ENCODE results near the gene WIPI1. TPM values are rescaled to one million over a fixed set of nuclear protein-coding genes. Genes with fewer than 3 reads are reported as not detected.

The WIPI1 gene
- total RNA-seq, 1 experiment from 2014 or later, result 0.43 TPM

DNA sequence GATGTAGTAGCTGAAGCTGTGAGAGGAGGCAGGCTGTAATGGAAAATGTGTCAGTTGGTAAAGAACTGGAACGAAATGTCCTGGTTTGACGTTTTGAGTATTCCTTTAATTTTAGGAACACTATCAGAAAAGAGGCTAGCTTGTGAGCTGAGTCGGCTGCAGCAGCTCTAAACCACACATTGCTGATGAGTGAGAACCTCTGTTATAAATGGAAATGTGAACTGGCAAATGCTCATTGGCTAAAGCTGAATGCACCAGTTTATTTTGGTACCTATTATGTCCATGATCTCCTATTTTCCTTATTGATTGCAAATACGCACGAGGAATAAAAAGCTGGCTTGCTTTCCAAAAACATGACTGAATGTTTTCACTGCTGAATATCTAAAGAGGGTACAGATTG, 11.0 kb upstream of the WIPI1 start:
- no peaks in the 10 kb centered on the region for H3K9me3 ChIP-seq (ENCODE audit: low read depth, low read length, poor library complexity, severe bottlenecking)
- H3K36me3 ChIP-seq (ENCODE audit: insufficient read depth, low read length, poor library complexity, severe bottlenecking), result no peaks in the 10 kb centered on the region
- no peak for DNase-seq (ENCODE audit: low spot score)
- H3K27me3 ChIP-seq (replicated peaks; ENCODE audit: insufficient read depth, low read depth, low read length, poor library complexity), result no peaks in the 10 kb centered on the region
- no peaks in the 10 kb centered on the region for H3K4me1 ChIP-seq (ENCODE audit: insufficient read depth, low read length, poor library complexity, severe bottlenecking)
- BruUV-seq (replicated peaks), result no TSS peak
- no peak overlapping the region for H3K27ac ChIP-seq (ENCODE audit: low read depth, low read length, poor library complexity, severe bottlenecking)
- intact Hi-C loops (cut with micrococcal nuclease; ENCODE audit: unreplicated experiment), result loop anchor here (5.0 kb wide), 1 partner anchor 294 kb away; no protein-coding TSS in a partner anchor
- no peak overlapping the region for H3K4me3 ChIP-seq (ENCODE audit: low read depth, low read length, poor library complexity, severe bottlenecking)
- ChIA-PET POLR2A (ENCODE audit: low non-redundant PET) (interaction anchor here (0.6 kb wide), 1 partner anchor 1709 kb away, joined by 9 read pairs; no protein-coding TSS in a partner anchor), CTCF (no interaction called here)
- TF ChIP-seq, protein P1, sequence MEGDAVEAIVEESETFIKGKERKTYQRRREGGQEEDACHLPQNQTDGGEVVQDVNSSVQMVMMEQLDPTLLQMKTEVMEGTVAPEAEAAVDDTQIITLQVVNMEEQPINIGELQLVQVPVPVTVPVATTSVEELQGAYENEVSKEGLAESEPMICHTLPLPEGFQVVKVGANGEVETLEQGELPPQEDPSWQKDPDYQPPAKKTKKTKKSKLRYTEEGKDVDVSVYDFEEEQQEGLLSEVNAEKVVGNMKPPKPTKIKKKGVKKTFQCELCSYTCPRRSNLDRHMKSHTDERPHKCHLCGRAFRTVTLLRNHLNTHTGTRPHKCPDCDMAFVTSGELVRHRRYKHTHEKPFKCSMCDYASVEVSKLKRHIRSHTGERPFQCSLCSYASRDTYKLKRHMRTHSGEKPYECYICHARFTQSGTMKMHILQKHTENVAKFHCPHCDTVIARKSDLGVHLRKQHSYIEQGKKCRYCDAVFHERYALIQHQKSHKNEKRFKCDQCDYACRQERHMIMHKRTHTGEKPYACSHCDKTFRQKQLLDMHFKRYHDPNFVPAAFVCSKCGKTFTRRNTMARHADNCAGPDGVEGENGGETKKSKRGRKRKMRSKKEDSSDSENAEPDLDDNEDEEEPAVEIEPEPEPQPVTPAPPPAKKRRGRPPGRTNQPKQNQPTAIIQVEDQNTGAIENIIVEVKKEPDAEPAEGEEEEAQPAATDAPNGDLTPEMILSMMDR (conservative IDR thresholded peaks at IDR 0.05; ENCODE audit: low read depth, low read length), result no peak
- no peak for TF ChIP-seq EZH2 (IDR thresholded peaks at IDR 0.05; ENCODE audit: borderline replicate concordance, low read depth, low read length, poor library complexity, severe bottlenecking)

DNA sequence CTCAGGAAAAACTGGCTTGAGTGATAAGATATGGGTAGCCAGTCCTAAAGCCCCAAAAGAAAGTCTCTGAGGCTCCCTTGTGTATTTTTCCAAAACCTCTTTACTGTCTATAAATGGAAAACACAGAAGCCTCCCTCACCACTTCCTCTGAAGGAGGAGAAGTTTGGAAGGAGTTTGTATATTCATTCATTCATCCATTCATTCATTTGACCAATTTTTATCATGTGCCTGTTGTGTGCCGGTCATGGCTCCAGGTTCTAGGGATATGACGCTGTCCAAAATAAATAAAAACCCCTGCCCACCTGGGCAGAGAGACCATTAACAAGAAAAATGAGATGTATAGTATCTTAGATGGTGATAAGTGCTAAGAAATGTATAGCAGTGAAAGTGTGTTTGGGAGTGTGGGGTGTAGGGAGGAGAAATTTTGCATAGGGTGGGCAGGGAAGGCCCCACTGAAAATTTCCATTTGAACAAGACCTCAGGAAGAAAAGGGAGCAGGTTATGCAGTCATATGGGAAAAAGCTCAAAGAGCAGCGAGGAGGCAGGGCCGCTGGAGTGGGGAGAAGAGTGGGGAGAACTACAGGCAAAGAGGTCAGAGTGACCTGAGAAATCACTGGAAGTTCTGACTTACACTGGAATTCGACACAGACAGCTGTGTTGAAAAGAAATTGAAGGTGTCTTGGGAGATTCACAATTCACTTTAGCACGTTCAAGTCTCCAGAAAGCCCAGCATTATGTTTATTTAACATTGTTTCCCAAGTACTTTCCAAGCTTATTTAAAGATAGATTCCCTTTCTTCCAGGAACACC, 6.1 kb upstream of the WIPI1 start:
- BruUV-seq (replicated peaks), result no TSS peak
- CTCF ChIA-PET, result no interaction called here

DNA sequence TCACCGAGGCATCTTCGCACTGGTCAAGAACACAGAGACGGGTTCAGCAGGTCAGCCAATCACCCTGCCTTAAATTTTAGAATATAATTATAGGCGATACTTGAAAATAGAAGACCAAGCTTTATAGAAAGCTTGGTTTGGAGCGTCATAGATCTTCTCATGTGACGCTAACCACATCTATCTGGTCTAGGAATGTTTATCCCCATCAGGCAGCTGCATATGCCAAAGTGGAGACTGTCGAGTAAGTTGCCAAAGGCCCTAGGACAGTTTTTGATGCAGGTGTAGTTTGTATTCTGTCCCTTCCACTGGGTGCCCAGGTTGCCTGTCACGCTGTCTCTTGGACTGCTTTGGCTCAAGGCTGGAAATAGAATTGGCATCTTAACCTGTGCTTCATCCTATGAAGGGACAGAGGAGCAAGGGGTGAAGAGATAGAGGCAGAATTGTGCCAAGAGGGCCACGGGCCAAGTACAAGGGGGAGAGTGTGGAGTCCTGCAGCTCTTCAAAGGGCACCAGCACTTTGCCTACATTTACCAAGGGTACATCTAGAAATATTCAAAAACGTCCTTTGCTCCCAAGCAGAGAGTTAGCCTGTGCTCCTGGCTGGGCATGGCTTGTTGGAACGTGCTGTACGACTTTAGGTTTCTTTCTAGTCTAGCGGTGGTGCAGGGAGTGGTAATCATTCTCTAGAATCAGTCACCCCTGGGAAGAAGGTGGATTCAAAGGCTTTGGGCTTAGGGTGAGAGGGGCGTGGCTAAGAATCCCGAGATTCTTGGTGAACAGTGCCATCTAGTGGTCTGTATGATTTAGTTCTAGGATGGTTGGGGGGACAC, 5.3 kb upstream of the WIPI1 start:
- intact Hi-C loops (cut with micrococcal nuclease; ENCODE audit: unreplicated experiment), result loop anchor here (1.0 to 5.0 kb wide), 3 partner anchors 199 to 500 kb away; no protein-coding TSS in a partner anchor
- no peak overlapping the region for H3K27ac ChIP-seq (ENCODE audit: low read depth, low read length, poor library complexity, severe bottlenecking)
- H3K36me3 ChIP-seq (ENCODE audit: insufficient read depth, low read length, poor library complexity, severe bottlenecking), result no peaks in the 10 kb centered on the region
- no peak overlapping the region for H3K4me3 ChIP-seq (ENCODE audit: low read depth, low read length, poor library complexity, severe bottlenecking)
- TF ChIP-seq EZH2 (IDR thresholded peaks at IDR 0.05; ENCODE audit: borderline replicate concordance, low read depth, low read length, poor library complexity, severe bottlenecking), result no peak
- TF ChIP-seq, protein P1 (conservative IDR thresholded peaks at IDR 0.05; ENCODE audit: low read depth, low read length), result peak; percentile 72
- no peaks in the 10 kb centered on the region for H3K9me3 ChIP-seq (ENCODE audit: low read depth, low read length, poor library complexity, severe bottlenecking)
- H3K27me3 ChIP-seq (replicated peaks; ENCODE audit: insufficient read depth, low read depth, low read length, poor library complexity), result peaks cover 14% of the 10 kb centered on the region
- no TSS peak for BruUV-seq (replicated peaks)
- CTCF ChIA-PET, result interaction anchor here (0.6 to 1.0 kb wide), 2 partner anchors 199 to 1087 kb away, joined by 3 to 9 read pairs; no protein-coding TSS in a partner anchor
- peak; percentile 90 for DNase-seq (ENCODE audit: low spot score)
- POLR2A ChIA-PET (ENCODE audit: low non-redundant PET), result no interaction called here
- peaks cover 4% of the 10 kb centered on the region for H3K4me1 ChIP-seq (ENCODE audit: insufficient read depth, low read length, poor library complexity, severe bottlenecking)

More for the DNA sequence above, 6.1 kb upstream of the WIPI1 start:
- TF ChIP-seq, protein P1 (conservative IDR thresholded peaks at IDR 0.05; ENCODE audit: low read depth, low read length), result no peak
- no peak for TF ChIP-seq EZH2 (IDR thresholded peaks at IDR 0.05; ENCODE audit: borderline replicate concordance, low read depth, low read length, poor library complexity, severe bottlenecking)
- Histone ChIP-seq H3K9me3 (ENCODE audit: low read depth, low read length, poor library complexity, severe bottlenecking) (no peaks in the 10 kb centered on the region), H3K4me3 (ENCODE audit: low read depth, low read length, poor library complexity, severe bottlenecking) (no peak overlapping the region), H3K27ac (ENCODE audit: low read depth, low read length, poor library complexity, severe bottlenecking) (no peak overlapping the region), H3K27me3 (replicated peaks; ENCODE audit: insufficient read depth, low read depth, low read length, poor library complexity) (peaks cover 9% of the 10 kb centered on the region), H3K4me1 (ENCODE audit: insufficient read depth, low read length, poor library complexity, severe bottlenecking) (peaks cover 4% of the 10 kb centered on the region), H3K36me3 (ENCODE audit: insufficient read depth, low read length, poor library complexity, severe bottlenecking) (no peaks in the 10 kb centered on the region)
- DNase-seq (ENCODE audit: low spot score), result no peak
- intact Hi-C loops (cut with micrococcal nuclease; ENCODE audit: unreplicated experiment), result loop anchor here (1.0 to 5.0 kb wide), 3 partner anchors 200 to 501 kb away; no protein-coding TSS in a partner anchor
- POLR2A ChIA-PET (ENCODE audit: low non-redundant PET), result no interaction called here

Data from A673 (cell line).